Activated T-helper 9 cell treated with anti-CD3 and anti-CD28 coated beads, Interleukin-2, amount 50 U/mL, for 16 hours (primary cell): ENCODE data around the gene CYP3A7.
"Not testable (repeated sequence)": the region's sequence is repeated elsewhere in the genome, so short reads cannot be mapped to it uniquely, and the experiment has no call there.

Experiments used
- DNase-seq: peaks from one replicate; pipeline ENCODE4 v3.0.0-alpha.2; 2020; ENCODE audit warnings: low read depth

The CYP3A7 gene

GRCh38 chr7:99734987-99735386 lies at the start of gene CYP3A7:
TSS of gene CYP3A7 (minus strand) at chr7:99735196. CDS start at chr7:99735093, 103 bp downstream.
- DNase-seq, result no peak

DNA sequence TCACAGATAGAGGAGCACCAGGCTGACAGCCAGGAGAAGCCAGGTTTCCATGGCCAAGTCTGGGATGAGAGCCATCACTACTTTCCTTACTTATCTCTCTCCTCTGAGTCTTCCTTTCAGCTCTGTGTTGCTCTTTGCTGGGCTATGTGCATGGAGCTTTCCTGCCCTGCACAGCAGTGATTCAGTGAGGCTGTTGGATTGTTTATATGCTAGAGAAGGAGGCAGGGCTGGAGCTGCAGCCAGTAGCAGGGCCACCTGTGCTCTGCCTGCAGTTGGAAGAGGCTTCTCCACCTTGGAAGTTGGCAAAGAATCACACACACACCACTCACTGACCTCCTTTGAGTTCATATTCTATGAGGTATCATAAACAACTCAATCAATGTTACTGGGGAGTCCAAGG lies 49.0 kb upstream of the CYP3A7 start, which contains the start of gene CYP3A4:
Gene CYP3A4 (minus strand): TSS at position 178 of the 400 bp plus-strand sequence. CDS start 103 bp downstream, at position 75.
- no peak for DNase-seq

- DNase-seq, result no peak
Observed at GRCh38 chr7:99782012-99782953, 47.3 kb upstream of the CYP3A7 start.

DNA sequence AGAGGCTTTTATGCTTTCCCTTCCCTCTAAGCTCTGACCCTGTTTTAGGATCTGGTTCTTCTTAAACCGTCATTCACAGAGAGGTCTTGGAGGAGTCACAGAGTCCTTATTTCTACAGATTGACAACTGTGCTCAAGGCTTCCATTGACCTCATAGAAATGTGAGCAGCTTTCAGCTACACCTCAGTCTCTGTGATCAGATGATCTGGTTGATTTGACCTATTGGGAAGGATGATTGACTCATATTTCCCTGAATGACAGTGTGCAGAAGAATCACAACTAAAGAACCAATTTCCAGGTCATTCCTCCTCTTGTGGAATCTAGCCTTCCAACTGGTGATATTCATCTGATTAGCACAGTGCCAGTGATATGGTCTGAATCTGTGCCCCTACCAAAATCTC lies 45.6 kb upstream of the CYP3A7 start:
- DNase-seq, result no peak

DNA sequence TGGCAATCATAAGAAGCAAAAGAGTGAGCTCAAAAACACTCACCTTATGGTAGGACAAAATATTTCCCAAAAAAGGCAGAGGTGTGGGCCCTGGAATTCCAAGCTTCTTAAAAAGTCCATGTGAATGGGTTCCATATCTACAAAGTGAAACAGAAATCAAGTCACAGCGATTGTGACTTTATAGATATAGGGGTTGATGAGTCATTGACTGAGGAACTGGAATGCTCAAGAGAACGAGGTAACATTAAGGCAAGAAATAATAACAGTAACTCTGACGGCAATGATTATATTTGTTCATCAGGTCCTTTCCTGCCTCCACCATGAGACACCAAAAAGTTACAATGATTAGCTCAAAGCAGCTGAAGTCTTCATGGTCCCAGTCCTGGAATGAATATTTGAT lies 45.0 kb upstream of the CYP3A7 start:
- no peak for DNase-seq

- no peak for DNase-seq
Observed at GRCh38 chr7:99778880-99779279, 43.9 kb upstream of the CYP3A7 start.

DNA sequence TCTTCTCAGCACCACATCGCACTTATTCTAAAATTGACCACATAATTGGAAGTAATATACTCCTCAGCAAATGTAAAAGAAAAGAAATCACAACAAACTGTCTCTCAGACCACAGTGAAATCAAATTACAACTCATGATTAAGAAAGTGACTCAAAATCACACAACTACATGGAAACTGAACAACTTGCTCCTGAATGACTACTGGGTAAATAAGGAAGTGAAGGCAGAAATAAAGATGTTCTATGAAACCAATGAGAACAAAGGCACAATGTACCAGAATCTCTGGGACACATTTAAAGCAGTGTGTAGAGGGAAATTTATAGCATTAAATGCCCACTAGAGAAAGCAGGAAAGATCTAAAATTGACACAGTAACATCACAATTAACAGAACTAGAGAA lies 38.4 kb upstream of the CYP3A7 start:
- DNase-seq, result not testable (repeated sequence)

- no peak for DNase-seq
Observed at GRCh38 chr7:99772565-99772964, 37.6 kb upstream of the CYP3A7 start.

- DNase-seq, result not testable (repeated sequence)
Observed at GRCh38 chr7:99769494-99769893, 34.5 kb upstream of the CYP3A7 start.

DNA sequence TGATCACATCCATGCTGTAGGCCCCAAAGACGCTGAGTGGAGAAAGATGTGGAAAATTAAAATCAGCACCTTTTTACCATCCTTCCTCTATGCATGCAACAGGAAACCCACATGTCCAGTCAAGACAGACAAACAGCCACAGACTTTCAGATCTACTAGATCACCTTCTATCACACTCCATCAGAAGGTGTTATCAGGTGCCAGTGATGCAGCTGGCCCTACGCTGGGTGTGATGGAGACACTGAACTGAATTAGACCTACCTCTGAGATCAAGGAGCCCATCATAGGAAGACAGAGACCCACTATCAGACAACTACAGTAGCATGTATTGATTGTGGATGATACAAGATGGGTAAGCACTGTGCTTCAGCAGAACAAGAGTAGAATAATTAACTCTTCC lies 33.5 kb upstream of the CYP3A7 start:
- DNase-seq, result no peak

DNA sequence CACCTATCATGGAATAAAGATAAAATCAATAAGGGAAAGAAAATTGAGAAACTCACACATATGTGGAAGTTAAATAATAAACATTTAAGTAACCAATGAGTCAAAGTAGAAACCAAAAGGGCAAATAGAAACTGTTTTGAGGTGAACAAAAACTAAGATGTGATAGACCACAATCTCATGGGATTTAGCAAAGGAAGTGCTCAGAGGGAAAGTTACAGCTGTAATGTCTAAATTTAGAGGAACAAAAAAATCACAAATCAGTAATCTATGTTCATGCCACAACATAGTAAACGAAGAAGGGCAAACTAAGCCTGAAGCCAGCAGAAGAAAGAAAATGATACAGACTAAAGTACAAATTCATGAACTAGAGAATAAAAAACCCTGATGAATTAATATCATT lies 32.7 kb upstream of the CYP3A7 start:
- no peak for DNase-seq

GRCh38 chr7:99766484-99767099 lies 31.6 kb upstream of the CYP3A7 start:
- DNase-seq, result no peak

DNA sequence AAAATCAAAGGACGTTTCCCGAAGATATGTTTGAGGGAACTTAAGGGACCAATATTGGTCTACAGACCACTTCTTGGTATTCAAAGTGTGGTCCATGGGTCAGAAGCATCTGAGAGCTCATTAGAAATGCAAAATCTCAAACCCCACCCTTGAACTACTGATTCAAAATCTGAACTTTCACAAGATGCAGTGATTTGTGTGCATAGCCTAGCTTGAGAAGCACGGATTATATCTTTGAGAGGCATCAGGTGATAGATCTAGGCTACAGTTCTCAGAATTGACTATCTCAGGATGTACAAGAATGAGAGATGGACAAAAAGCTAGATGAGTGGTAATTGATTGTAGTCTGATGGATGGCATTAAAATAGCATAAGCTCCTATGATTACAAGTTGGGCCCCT lies 29.5 kb upstream of the CYP3A7 start:
- DNase-seq, result no peak

DNA sequence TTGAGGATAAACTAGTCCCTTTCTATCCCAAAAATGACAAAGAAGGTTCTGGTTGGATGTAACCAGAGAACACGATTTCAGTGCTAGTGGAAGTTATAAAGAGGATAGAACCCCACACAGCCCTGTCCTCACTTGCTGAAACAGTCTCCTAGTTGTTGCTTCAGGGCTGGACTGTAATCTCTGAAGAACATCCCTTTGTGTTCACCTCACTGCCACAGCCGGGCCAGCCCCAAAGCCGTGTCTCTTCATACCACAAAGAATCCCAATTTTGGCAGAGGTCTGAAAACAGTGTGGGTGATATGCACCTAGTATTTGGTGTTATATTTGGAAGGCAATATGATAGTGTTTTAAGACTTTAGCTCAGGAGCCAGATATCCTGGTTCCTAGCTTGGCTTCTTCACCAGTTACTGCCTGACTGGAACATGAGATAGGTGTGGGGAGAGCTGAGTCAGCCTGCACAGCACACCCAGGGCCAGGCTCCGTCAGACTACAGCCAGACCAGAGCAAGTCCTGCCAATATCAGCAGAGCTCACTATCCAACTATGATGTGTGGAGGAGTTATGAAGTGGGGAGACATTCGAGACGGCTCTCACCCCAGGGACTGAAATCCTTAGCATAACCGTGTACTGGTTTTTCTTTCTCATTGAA lies 27.8 kb upstream of the CYP3A7 start:
- DNase-seq, result no peak

DNA sequence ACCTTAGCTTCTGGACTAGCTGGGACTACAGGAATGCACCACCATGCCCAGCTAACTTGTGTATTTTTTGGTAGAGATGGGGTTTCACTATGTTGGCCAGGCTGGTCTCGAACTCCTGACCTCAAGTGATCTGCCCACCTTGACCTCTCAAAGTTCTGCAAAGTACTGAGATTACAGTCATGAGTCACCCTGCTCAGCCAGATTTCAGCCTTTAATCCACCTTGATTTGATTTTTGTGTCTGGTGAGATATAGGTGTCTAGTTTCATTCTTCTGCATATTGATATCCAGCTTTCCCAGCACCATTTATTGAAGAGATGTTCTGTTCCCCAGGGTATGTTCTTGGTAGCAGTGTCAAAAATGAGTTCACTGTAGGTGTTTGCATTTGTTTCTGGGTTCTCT lies 20.1 kb upstream of the CYP3A7 start:
- DNase-seq, result no peak

DNA sequence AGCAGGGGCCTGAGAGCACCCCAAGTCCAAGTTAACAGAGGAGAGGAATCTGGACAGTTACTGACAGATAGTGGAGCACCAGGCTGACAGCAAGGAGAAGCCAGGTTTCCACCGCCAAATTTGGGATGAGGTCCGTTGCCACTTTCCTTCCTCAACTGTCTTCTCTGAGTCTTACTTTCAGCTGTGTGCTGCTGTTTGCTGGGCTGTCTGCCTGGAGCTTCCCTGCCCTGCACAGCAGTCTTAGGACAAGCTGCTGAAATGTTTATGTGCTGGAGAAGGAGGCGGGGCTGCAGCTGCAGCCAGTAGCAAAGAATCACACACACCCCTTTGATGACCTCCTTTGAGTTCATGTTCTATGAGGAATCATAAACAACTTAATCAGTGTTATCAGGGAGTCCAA lies 17.4 kb upstream of the CYP3A7 start:
- DNase-seq, result no peak

GRCh38 chr7:99751322-99752052 lies 16.5 kb upstream of the CYP3A7 start:
- not testable (repeated sequence) for DNase-seq

GRCh38 chr7:99748846-99749579 lies 14.0 kb upstream of the CYP3A7 start:
- no peak for DNase-seq

DNA sequence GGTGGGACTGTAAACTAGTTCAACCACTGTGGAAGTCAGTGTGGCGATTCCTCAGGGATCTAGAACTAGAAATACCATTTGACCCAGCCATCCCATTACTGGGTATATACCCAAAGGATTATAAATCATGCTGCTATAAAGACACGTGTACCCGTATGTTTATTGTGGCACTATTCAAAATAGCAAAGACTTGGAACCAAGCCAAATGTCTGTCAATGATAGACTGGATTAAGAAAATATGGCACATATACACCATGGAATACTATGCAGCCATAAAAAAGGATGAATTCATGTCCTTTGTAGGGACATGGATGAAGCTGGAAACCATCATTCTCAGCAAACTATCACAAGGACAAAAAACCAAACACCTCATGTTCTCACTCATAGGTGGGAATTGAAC lies 11.9 kb upstream of the CYP3A7 start:
- DNase-seq, result not testable (repeated sequence)

- DNase-seq, result not testable (repeated sequence)
Observed at GRCh38 chr7:99745395-99745794, 10.4 kb upstream of the CYP3A7 start.

GRCh38 chr7:99742737-99743394 lies 7.9 kb upstream of the CYP3A7 start:
- DNase-seq, result no peak
